SU-DHL-6 (cell line): ENCODE data around the gene ZNF699.

Experiments used
- CTCF ChIP-seq: fragments of 200-600 bp; sonication (generic); IDR thresholded peaks from one replicate; pipeline ENCODE4 v1.5.1; 2017; ENCODE audit warnings: antibody characterized with exemption, mild to moderate bottlenecking, low read length, moderate library complexity; ENCODE audit not compliant: insufficient read depth, poor library complexity, severe bottlenecking
- EZH2phosphoT487 ChIP-seq: fragments of 200-600 bp; sonication (generic), shearing (Covaris generic); conservative IDR thresholded peaks from 2 replicates; pipeline ENCODE4 v1.6.1; 2018; ENCODE audit warnings: mild to moderate bottlenecking, antibody characterized with exemption, low read length, moderate library complexity, mixed read lengths

GRCh38 chr19:9348253-9348652 is 38.6 kb upstream of the ZNF699 start:
- TF ChIP-seq CTCF (no peak), EZH2phosphoT487 (no peak)
